H1 (cell line): Measurements from ENCODE around the gene TENT5A. TPM values are rescaled to one million over a fixed set of nuclear protein-coding genes. Genes with fewer than 3 reads are reported as not detected.

Experiments used
- ATF2 ChIP-seq: IDR thresholded peaks from 2 replicates; pipeline ENCODE4 v1.6.1; 2012; ENCODE audit warnings: low read length, inconsistent platforms
- BCL11A ChIP-seq, 2 experiments: IDR thresholded peaks; one replicate each; pipeline ENCODE4 v1.6.1; 2011; ENCODE audit warnings: low read depth in 2 of 2, low read length in 2 of 2, mild to moderate bottlenecking in 2 of 2
- E2F6 ChIP-seq: IDR thresholded peaks from 2 replicates; pipeline ENCODE4 v1.6.1; 2012; ENCODE audit warnings: inconsistent platforms
- TAF7 ChIP-seq: optimal IDR thresholded peaks from 2 replicates; pipeline ENCODE3; 2011; ENCODE audit warnings: low read depth, mild to moderate bottlenecking, inconsistent platforms, low read length, moderate library complexity, borderline replicate concordance
- polyA plus RNA-seq, 7 experiments: library from polyadenylated mRNA; depleted of rRNA in 3 of 7; stranded (reverse) in 5 of 7; unstranded in 2 of 7; fragments of >200 nt in 5 of 7; fragments of 200-250 nt in 2 of 7; gene quantifications; 1 replicate in 5 of 7; 2 replicates in 1 of 7; 4 replicates in 1 of 7; pipeline versions ENCODE4 v1.2.1 to v1.2.3, GENCODE V29; 2011 to 2013; ENCODE audit warnings: missing spikeins in 2 of 7, mixed read lengths in 2 of 7
- total RNA-seq: library from RNA; stranded (reverse); fragmentation: NEBNext Ultra II Directional; extraction: Animal tissue kit (Norgen Biotek cat#: 25700); gene quantifications from 2 replicates; pipeline ENCODE4 v1.2.1, GENCODE V29; 2021
- TF ChIP-seq, protein P1 (sequence below), 3 experiments: IDR thresholded peaks; 1 replicate in 2 of 3; 2 replicates in 1 of 3; pipeline versions ENCODE4 v1.5.1 to v1.6.1; 2011; ENCODE audit warnings: low read length in 3 of 3, mild to moderate bottlenecking in 3 of 3, inconsistent platforms in 2 of 3, low read depth in 1 of 3, moderate library complexity in 1 of 3; ENCODE audit not compliant: insufficient read depth in 1 of 3; ENCODE audit errors: control extremely low read depth in 1 of 3

Gene TENT5A
- total and polyA plus RNA-seq, 2 of the 8 experiments (the other 6 are each of a cell fraction or from before 2014, with no cell fraction given), result 0.91 to 2.9 TPM

GRCh38 chr6:81799323-81799722 is 46.8 kb upstream of the TENT5A start (continued):
- no peak for TF ChIP-seq BCL11A (IDR thresholded peaks at IDR 0.05; ENCODE audit: low read depth in 2 of 2, low read length in 2 of 2)
- no peak for TF ChIP-seq TAF7
- no peak for TF ChIP-seq ATF2
- TF ChIP-seq E2F6, result no peak
- TF ChIP-seq, protein P1, sequence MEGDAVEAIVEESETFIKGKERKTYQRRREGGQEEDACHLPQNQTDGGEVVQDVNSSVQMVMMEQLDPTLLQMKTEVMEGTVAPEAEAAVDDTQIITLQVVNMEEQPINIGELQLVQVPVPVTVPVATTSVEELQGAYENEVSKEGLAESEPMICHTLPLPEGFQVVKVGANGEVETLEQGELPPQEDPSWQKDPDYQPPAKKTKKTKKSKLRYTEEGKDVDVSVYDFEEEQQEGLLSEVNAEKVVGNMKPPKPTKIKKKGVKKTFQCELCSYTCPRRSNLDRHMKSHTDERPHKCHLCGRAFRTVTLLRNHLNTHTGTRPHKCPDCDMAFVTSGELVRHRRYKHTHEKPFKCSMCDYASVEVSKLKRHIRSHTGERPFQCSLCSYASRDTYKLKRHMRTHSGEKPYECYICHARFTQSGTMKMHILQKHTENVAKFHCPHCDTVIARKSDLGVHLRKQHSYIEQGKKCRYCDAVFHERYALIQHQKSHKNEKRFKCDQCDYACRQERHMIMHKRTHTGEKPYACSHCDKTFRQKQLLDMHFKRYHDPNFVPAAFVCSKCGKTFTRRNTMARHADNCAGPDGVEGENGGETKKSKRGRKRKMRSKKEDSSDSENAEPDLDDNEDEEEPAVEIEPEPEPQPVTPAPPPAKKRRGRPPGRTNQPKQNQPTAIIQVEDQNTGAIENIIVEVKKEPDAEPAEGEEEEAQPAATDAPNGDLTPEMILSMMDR (IDR thresholded peaks at IDR 0.05; ENCODE audit: control extremely low read depth in 1 of 3, insufficient read depth in 1 of 3, low read depth in 1 of 3, low read length in 3 of 3), result no peak
